ENCODE results near the gene SPECC1L. TPM values are rescaled to one million over a fixed set of nuclear protein-coding genes. Genes with fewer than 3 reads are reported as not detected.
A peak's percentile ranks its signal among the peaks of the same experiment; 100 is the strongest.

Gene SPECC1L
- total and polyA plus RNA-seq, 9 donors: 19.3 to 94.4 (median 66.3) TPM

DNA sequence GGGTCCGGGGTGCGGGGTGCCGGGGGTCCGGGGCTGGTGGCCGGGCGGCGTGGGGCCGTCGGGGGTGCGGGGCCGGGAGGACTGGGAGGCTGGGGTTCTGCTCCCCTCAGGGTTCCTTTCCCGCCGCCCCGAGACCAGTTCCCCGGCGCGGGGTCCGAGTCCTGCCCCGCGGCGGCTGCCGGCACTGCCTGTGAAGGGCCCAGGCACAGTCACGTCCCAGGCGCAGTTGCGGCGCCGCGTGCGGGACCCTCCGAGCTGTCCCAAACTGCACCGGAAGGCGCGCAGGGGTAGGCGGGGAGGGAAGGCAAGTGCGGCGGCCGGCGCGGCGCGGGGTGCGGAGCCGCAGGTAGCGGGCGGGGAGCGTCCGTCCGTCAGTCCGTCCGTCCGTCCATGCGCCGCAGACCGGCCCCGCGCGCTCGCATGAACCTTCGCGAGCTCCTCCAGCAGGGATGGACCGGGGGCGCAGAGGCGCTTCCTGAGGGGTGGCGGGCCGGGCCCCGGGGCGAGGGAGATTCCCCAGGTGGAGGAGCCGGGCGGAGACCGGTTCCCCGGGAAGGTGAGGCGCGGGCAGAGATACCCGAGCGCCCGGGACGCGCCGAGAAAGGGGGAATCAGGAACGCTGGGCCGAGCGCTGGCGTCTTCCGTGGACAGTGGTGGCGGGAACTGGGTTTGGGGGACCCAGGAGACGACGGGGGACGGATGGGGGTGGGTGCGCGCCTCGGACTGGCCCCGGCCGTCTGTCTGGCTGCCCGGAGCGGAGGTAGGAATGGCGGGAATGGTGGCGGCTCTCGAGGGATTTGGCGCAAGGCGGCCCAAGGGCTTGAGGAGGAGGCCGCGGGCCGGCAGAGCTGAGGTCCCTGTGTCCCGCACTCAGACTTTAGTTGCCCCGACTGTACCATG lies 153.6 kb downstream of the SPECC1L start:
- no peak for DNase-seq
- WGBS, 3 donors: 8 to 20% (median 10%) methylated on average over 46 to 105 of the region's 105 CpGs
- intact Hi-C loops (cut with DNase I): loop anchor here (2.0 to 10.0 kb wide), 5 partner anchors 71 to 103 kb away; partner anchors contain the start of gene UPB1 (in 2 of the 4)
- Histone ChIP-seq H3K36me3 (no peaks in the 10 kb centered on the region), H3K4me1 (ENCODE audit: insufficient read depth) (peaks cover 1% of the 10 kb centered on the region), H3K9me3 (no peaks in the 10 kb centered on the region), H3K27me3 (no peaks in the 10 kb centered on the region), H3K27ac (no peak overlapping the region), H3K4me3 (peak overlapping the region; percentile 29)
- TF ChIP-seq EP300 (IDR thresholded peaks at IDR 0.05) (no peak), POLR2A (IDR thresholded peaks at IDR 0.05) (no peak)
- TF ChIP-seq, protein P1, sequence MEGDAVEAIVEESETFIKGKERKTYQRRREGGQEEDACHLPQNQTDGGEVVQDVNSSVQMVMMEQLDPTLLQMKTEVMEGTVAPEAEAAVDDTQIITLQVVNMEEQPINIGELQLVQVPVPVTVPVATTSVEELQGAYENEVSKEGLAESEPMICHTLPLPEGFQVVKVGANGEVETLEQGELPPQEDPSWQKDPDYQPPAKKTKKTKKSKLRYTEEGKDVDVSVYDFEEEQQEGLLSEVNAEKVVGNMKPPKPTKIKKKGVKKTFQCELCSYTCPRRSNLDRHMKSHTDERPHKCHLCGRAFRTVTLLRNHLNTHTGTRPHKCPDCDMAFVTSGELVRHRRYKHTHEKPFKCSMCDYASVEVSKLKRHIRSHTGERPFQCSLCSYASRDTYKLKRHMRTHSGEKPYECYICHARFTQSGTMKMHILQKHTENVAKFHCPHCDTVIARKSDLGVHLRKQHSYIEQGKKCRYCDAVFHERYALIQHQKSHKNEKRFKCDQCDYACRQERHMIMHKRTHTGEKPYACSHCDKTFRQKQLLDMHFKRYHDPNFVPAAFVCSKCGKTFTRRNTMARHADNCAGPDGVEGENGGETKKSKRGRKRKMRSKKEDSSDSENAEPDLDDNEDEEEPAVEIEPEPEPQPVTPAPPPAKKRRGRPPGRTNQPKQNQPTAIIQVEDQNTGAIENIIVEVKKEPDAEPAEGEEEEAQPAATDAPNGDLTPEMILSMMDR (IDR thresholded peaks at IDR 0.05): no peak

DNA sequence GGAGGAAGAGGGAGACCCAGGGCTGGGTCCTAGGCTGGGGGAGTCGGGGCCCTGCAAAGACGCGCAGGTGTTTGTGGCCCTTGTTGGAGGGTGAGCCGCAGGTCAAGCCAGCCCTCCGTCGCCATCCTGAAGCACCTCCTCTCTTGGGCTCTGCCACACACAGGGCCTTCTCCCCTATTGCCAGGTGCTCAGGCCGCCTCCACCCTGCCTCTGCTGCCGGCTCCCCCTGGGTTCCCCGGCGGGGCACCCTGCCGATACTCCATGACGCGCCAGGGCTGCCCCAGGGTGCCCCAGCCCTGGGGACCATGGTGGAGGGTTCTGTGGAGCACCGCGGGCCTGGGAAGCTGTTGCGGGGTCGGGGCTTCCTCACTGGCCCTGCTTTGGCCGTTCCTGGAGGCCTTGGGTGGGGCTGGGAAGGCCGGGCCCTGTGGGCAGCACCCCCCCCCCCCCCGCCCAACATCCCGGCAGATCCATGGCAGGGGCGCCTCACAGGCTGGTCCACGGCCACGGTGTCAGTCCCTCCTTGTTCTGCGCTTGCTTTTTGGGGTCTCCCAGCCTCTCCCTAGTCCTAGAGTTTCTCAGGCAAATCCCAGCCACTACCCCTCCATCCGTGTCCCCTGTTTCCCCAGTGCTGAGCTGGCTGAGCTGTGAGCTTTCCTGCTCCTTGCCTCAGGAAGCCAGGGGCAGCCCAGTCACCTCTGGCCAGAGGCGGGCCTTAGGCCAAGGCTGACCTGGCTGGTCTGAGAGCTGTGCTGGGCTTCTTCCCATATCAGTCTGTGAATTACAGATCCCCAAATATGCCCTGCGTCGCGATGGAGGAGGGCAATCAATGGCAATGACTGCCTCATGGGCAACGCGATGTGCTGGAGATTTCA lies 154.5 kb downstream of the SPECC1L start:
- intact Hi-C loops (cut with DNase I): loop anchor here (2.0 to 10.0 kb wide), 6 partner anchors 70 to 102 kb away; partner anchors contain the start of gene UPB1 (in 2 of the 4)
- DNase-seq: no peak
- Histone ChIP-seq H3K27ac (no peak overlapping the region), H3K4me1 (ENCODE audit: insufficient read depth) (peaks cover 1% of the 10 kb centered on the region), H3K9me3 (no peaks in the 10 kb centered on the region), H3K36me3 (no peaks in the 10 kb centered on the region), H3K27me3 (no peaks in the 10 kb centered on the region), H3K4me3 (no peak overlapping the region)
- no peak for TF ChIP-seq EP300 (IDR thresholded peaks at IDR 0.05)
- TF ChIP-seq, protein P1 (IDR thresholded peaks at IDR 0.05): no peak
- no peak for TF ChIP-seq POLR2A (IDR thresholded peaks at IDR 0.05)
- 84 to 87% (median 85%) methylated on average over 22 to 32 of the region's 32 CpGs for WGBS, 3 donors

DNA sequence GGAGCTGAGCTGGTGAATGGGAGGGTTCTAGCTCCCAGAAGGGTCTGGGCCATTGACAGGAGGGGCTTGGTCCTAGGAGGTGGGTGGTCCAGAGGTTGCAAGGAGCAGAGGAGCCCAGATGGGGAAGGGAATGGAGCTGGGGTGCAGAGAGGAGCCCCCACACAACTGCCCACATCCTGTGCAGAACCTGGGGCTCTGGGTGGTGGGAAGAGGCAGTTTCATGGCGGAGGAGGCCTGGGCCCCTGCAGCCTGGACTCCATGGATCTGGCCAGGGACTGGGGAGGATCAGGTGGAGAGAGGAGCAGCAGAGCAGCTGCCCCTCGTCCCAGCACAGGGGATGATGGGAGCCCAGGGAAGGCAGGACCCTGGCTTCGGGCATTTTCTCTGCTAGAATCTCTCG lies 155.8 kb downstream of the SPECC1L start:
- no peaks in the 10 kb centered on the region for H3K27me3 ChIP-seq
- no peaks in the 10 kb centered on the region for H3K9me3 ChIP-seq
- TF ChIP-seq, protein P1 (IDR thresholded peaks at IDR 0.05): no peak
- TF ChIP-seq EP300 (IDR thresholded peaks at IDR 0.05): no peak
- no peak for TF ChIP-seq POLR2A (IDR thresholded peaks at IDR 0.05)
- intact Hi-C loops (cut with DNase I): loop anchor here in 2 of 4 donors (5.0 to 10.0 kb wide), 3 partner anchors 68 to 102 kb away; partner anchors contain the start of gene UPB1 (in 1 of the 2)
- no peak for DNase-seq
- H3K36me3 ChIP-seq: no peaks in the 10 kb centered on the region
- peaks cover 1% of the 10 kb centered on the region for H3K4me1 ChIP-seq (ENCODE audit: insufficient read depth)
- H3K4me3 ChIP-seq: no peak overlapping the region
- 86 to 95% (median 88%) methylated on average over 4 of the region's 4 CpGs for WGBS, 3 donors
- H3K27ac ChIP-seq: no peak overlapping the region

DNA sequence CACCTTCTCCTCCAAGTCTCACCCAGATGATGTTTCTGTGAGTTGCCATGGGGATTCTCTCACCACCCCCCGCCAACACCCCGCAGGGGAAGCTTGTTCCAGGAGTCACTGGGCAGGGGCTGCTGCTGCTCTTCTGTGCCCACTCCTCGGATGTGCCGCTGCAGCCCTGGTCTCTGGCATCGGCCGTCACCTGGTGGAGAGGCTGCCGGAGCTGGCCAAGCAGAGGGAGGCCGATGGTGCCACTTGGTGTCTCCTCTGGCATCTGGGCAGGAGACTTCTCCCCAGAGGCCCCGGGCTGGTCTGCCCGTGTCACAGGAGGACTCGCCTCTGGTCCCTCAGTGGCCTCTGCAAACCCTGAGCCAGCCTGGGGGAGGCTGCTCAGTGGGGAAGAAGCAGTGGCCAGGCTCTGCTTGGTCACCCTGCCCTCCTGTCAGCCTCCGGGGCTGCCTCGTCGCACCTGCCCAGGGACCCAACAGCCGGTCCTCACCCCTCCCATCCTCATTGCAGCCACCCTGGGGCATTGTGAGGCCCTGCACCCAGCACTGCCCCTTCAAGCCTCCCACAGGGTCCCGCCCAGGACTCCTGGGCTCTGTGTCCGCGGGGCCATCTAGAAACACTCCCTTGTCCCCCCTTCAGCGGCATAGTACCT lies 156.3 kb downstream of the SPECC1L start:
- Histone ChIP-seq H3K4me1 (ENCODE audit: insufficient read depth) (peaks cover 1% of the 10 kb centered on the region), H3K27me3 (no peaks in the 10 kb centered on the region), H3K9me3 (no peaks in the 10 kb centered on the region), H3K27ac (no peak overlapping the region), H3K36me3 (no peaks in the 10 kb centered on the region), H3K4me3 (no peak overlapping the region)
- intact Hi-C loops (cut with DNase I): loop anchor here in 2 of 4 donors (5.0 to 10.0 kb wide), 3 partner anchors 68 to 102 kb away; partner anchors contain the start of gene UPB1 (in 1 of the 2)
- TF ChIP-seq EP300 (IDR thresholded peaks at IDR 0.05): no peak
- TF ChIP-seq POLR2A (IDR thresholded peaks at IDR 0.05): no peak
- TF ChIP-seq, protein P1 (IDR thresholded peaks at IDR 0.05): no peak
- 91 to 94% (median 93%) methylated on average over 19 of the region's 19 CpGs for WGBS, 3 donors
- DNase-seq: peak in 1 of 5 donors; percentile 16
